GM20000 (cell line): ENCODE measurements around the gene YARS2.

Experiments used
- DNase-seq: peaks from one replicate; pipeline ENCODE4 v3.0.0; 2012; ENCODE audit warnings: low spot score
- CTCF ChIP-seq: IDR thresholded peaks from 2 replicates; pipeline ENCODE4 v1.5.1; 2012; ENCODE audit warnings: mild to moderate bottlenecking, control low read depth; ENCODE audit errors: extremely low read depth, missing control alignments

Gene YARS2

DNA sequence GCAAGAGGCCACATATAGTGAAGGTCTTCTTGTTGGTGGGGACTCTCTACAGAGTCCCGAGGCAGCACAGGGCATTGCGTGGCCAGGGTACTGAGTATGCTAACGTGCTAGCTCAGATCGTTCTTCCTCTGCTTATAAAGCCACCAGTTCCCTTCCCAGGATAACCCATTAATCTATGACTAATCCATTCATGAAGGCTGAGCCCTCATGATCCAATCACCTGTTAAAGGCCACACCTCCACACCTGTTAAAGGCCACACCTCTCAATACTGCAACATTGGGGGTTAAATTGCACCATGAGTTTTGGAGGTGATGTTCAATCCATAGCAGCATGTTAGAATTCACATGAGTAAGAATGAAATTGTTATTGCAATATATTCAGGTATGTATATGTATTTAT, 12.8 kb upstream of the YARS2 start:
- TF ChIP-seq CTCF = no peak
- no peak for DNase-seq

- DNase-seq = no peak
- no peak for TF ChIP-seq CTCF
These were observed 10.2 kb upstream of the YARS2 start for GRCh38 chr12:32765906-32766305.

GRCh38 chr12:32761716-32762115, 6.0 kb upstream of the YARS2 start:
- no peak for TF ChIP-seq CTCF
- no peak for DNase-seq

DNA sequence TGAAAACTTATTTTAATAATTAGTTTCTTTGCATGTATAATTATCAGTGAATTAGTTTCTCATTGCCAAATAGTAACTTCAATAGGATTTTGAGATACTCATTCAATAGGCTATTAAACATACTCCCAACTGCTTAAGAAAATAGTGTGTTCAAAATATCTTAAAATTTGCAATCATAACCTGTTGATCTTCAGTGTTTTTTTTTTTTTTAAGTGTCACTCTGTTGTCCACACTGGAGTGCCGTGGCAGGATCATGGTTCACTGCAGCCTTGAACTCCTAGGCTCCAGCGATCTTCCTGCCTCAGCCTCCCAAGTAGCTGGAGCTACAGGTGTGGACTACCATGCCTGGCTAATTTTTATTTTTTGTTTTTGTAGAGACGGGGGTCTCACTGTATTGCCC, 1.5 kb upstream of the YARS2 start:
- no peak for TF ChIP-seq CTCF
- DNase-seq = no peak

DNA sequence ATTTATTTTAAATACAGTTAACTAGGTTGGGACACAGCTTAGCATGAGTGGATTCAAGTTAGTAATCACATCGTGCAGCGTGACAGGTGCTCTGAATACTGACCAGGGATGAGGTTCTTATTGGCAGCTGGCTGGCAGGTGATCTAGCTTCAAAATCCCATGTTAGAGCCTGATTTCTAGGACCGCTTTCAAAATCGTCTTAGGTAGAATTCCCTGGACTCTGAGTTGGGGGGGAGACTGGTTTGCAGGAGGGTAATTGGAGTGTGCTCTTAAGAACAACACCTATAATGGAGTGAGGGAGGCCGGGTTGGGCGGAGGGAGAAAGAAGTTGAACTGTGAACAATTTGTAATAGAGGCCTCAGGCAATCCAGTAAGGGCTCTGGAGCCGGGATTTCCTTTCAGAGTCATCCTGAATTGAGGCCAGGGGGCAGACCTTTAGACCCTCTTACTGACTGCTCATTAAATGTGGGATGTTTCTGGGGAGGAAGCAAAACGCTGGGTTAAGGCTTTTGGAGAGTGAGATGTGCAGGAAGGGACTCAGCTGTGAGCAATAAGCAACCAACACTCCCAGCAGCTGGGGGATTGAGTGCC, 874 bp upstream of the YARS2 start:
- no peak for DNase-seq
- no peak for TF ChIP-seq CTCF

GRCh38 chr12:32755051-32755653, 545 bp downstream of the YARS2 start:
- TF ChIP-seq CTCF = peak; percentile 95

GRCh38 chr12:32754111-32754510, 1.6 kb downstream of the YARS2 start:
- DNase-seq = no peak
- TF ChIP-seq CTCF = no peak

More at GRCh38 chr12:32755051-32755653, 545 bp downstream of the YARS2 start:
- DNase-seq = peak; percentile 76
